ENCODE data around the gene RAB3A. TPM values are rescaled to one million over a fixed set of nuclear protein-coding genes. Genes with fewer than 3 reads are reported as not detected.
A peak's percentile ranks its signal among the peaks of the same experiment; 100 is the strongest.
"Not testable (repeated sequence)": the region's sequence is repeated elsewhere in the genome, so short reads cannot be mapped to it uniquely, and the experiment has no call there.

The RAB3A gene
- total and polyA plus RNA-seq, 5 donors: 23.1 to 41.5 (median 29.1) TPM

DNA sequence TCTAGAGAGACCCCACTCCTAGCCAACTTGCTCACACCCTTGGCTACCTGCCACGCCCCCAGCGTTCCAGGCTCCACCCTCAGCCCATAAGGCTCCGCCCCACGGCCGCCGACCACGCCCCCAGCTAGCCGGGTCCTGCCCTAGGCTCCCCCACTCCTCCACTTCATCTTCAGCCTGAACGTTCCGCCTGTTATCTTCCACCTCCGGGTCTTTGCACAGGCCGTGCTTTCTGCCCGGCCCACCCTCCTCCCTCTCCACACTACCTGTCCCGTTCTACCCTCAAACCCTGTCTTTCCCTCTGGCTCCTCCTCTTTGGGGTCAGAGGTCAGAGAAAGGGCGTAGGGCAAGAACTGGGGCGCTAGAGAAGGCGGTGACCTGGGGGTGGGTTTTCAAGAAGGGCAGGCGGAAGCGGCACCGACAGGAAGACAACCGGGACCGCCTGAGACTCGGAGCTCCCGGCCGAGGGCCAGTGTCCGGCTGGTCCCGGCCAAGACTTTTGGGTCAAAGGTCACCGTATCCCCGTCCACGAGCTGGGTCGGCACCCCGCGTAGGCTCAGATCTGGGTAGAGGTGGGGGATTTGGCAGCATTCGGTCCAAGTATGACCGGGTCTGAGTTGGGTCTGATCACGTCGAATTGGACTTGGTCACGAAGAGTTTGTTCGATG is 20.1 kb upstream of the RAB3A start:
- Histone ChIP-seq H3K4me3 (ENCODE audit: low read length) (peak overlapping the region; percentile 7), H3K27ac (ENCODE audit: low read length) (peak overlapping the region; percentile 14), H3K4me1 (ENCODE audit: control insufficient read depth, insufficient read depth, low read length) (peaks cover 5% of the 10 kb centered on the region), H3K9me3 (ENCODE audit: control insufficient read depth, low read length) (no peaks in the 10 kb centered on the region), H3K27me3 (ENCODE audit: control insufficient read depth, insufficient read depth) (no peaks in the 10 kb centered on the region)
- 5% methylated on average over 39 of the region's 39 CpGs for WGBS
- peak; percentile 14 to 63 for ATAC-seq
- DNase-seq: peak; percentile 59 to 84 (median 81)
- intact Hi-C loops (cut with DNase I): no loop called here

DNA sequence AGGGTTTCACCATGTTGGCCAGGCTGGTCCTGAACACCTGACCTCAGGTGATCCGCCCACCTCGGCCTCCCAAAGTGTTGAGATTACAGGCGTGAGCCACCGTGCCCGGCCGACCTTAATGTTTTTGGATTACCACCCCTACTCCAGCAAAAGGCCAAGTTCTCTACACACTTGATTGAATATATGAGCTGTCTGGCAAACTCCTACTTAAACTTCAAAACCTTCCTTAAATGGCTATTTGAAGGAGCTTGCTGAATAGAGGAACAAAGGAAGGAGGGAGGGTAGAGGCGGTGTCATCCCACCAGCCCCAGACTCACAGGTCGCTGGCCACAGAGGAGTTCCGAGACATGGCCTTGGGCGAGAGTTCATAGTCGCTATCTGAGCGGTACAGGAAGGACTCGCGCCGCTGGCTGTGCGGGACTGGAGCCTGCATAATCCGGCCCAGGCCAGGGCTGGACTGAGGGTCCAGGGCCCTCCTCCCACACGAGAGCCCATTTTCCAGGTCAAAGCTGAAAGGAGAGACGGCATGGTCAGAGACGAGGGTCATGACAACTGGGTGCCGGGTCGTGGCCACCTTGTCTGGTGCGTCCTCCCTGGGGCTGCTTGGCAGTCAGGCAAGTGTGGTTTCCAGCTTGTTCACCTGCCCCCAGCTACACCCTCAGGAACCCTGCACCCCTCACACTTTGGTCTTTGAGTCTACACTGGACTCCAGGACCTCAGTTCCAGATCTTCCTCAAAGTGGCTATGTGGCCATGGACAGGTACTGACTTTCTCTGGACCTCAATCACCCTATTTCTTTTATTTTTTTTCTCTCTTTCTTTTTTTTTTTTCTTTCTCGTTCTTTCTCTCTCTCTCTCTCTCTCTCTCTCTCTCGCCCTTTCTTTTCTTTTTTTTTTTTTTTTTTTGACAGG is 18.2 kb upstream of the RAB3A start:
- WGBS: 85% methylated on average over 25 of the region's 25 CpGs
- no peaks in the 10 kb centered on the region for H3K9me3 ChIP-seq (ENCODE audit: control insufficient read depth, low read length)
- H3K4me1 ChIP-seq (ENCODE audit: control insufficient read depth, insufficient read depth, low read length): peaks cover 5% of the 10 kb centered on the region
- no peak overlapping the region for H3K27ac ChIP-seq (ENCODE audit: low read length)
- H3K27me3 ChIP-seq (ENCODE audit: control insufficient read depth, insufficient read depth): no peaks in the 10 kb centered on the region
- intact Hi-C loops (cut with DNase I): no loop called here
- no peak for ATAC-seq
- DNase-seq: no peak
- H3K4me3 ChIP-seq (ENCODE audit: low read length): no peak overlapping the region

DNA sequence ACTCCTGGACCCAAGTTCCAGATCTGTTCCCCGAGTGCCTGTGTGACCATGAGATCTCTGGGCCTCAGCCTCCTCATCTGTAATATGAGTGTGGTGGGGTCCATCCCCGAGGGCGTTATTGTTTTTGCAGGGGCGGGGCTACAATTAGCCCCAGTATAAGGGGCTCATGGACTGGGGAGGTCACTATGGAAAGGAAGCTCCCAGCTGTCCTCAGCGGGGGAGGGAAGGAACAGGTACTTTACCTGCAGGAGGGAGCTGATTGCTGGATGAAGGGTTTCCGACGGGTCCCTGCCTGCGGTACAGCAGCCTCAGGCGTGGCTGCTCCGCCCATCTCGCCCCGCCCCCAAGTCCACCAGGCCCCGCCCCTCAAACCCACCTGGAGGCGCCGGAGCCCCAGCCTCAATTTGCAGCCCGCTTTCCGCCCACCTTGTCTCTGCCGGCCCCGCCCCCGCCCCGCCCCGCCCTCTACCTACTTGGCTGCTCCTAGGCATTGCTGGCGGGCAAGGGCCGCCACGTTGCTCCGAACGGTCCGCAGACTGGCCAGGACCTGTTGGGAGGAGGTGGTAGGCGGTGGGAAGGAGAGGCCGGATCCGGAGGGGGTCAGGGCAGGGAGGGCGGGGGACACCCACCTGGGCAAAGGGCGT is 16.9 kb upstream of the RAB3A start:
- intact Hi-C loops (cut with DNase I): no loop called here
- WGBS: 10% methylated on average over 33 of the region's 33 CpGs
- Histone ChIP-seq H3K9me3 (ENCODE audit: control insufficient read depth, low read length) (no peaks in the 10 kb centered on the region), H3K4me3 (ENCODE audit: low read length) (no peak overlapping the region), H3K27ac (ENCODE audit: low read length) (no peak overlapping the region), H3K27me3 (ENCODE audit: control insufficient read depth, insufficient read depth) (no peaks in the 10 kb centered on the region), H3K4me1 (ENCODE audit: control insufficient read depth, insufficient read depth, low read length) (peaks cover 5% of the 10 kb centered on the region)
- ATAC-seq (no peak), DNase-seq (peak in 1 of 3 donors; percentile 29)

GRCh38 chr19:18219911-18220631 is 16.2 kb upstream of the RAB3A start:
- intact Hi-C loops (cut with DNase I): loop anchor here in 1 of 4 donors (10.0 kb wide), 1 partner anchor 185 kb away; no protein-coding TSS in a partner anchor
- Histone ChIP-seq H3K4me3 (ENCODE audit: low read length) (no peak overlapping the region), H3K4me1 (ENCODE audit: control insufficient read depth, insufficient read depth, low read length) (peaks cover 3% of the 10 kb centered on the region), H3K27ac (ENCODE audit: low read length) (no peak overlapping the region), H3K9me3 (ENCODE audit: control insufficient read depth, low read length) (no peaks in the 10 kb centered on the region), H3K27me3 (ENCODE audit: control insufficient read depth, insufficient read depth) (no peaks in the 10 kb centered on the region)
- 65% methylated on average over 28 of the region's 28 CpGs for WGBS
- ATAC-seq (no peak), DNase-seq (peak in 1 of 3 donors; percentile 34)

- DNase-seq: no peak
- H3K4me1 ChIP-seq (ENCODE audit: control insufficient read depth, insufficient read depth, low read length): no peaks in the 10 kb centered on the region
- no peaks in the 10 kb centered on the region for H3K27me3 ChIP-seq (ENCODE audit: control insufficient read depth, insufficient read depth)
- no peak overlapping the region for H3K27ac ChIP-seq (ENCODE audit: low read length)
- intact Hi-C loops (cut with DNase I): loop anchor here in 1 of 4 donors (10.0 kb wide), 1 partner anchor 186 kb away; no protein-coding TSS in a partner anchor
- no peaks in the 10 kb centered on the region for H3K9me3 ChIP-seq (ENCODE audit: control insufficient read depth, low read length)
- no peak for ATAC-seq
- no peak overlapping the region for H3K4me3 ChIP-seq (ENCODE audit: low read length)
- WGBS: 92% methylated on average over 3 of the region's 3 CpGs
These were observed 14.8 kb upstream of the RAB3A start for GRCh38 chr19:18218600-18218999.

GRCh38 chr19:18218159-18218558 is 14.3 kb upstream of the RAB3A start:
- intact Hi-C loops (cut with DNase I): loop anchor here in 1 of 4 donors (10.0 kb wide), 1 partner anchor 187 kb away; no protein-coding TSS in a partner anchor
- WGBS: 84% methylated on average over 17 of the region's 17 CpGs
- ATAC-seq: peak in 1 of 2 donors; percentile 15

DNA sequence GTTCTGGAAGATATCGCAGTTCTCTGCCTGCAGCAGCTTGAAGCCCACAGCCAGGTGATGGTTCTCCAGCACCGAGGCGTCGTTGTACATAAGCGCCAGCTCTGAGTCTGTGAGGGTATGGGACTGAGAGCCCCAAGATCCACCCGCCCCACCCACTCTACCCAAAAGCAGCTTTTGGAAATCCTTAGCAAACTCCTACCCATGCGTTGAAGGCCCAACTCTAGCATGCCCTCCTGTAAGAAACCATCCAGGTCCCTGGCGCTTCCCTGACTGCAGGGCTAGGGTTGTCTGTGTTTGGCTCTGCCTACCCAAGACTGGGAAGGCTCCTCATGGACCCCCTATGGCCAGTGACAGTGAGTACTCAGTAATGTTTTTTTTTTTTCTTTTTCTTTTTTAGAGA is 12.9 kb upstream of the RAB3A start:
- DNase-seq (no peak), ATAC-seq (no peak)
- intact Hi-C loops (cut with DNase I): loop anchor here in 1 of 4 donors (10.0 kb wide), 1 partner anchor 188 kb away; no protein-coding TSS in a partner anchor
- no peaks in the 10 kb centered on the region for H3K27me3 ChIP-seq (ENCODE audit: control insufficient read depth, insufficient read depth)
- no peaks in the 10 kb centered on the region for H3K4me1 ChIP-seq (ENCODE audit: control insufficient read depth, insufficient read depth, low read length)
- no peak overlapping the region for H3K27ac ChIP-seq (ENCODE audit: low read length)
- 94% methylated on average over 8 of the region's 8 CpGs for WGBS
- no peaks in the 10 kb centered on the region for H3K9me3 ChIP-seq (ENCODE audit: control insufficient read depth, low read length)
- no peak overlapping the region for H3K4me3 ChIP-seq (ENCODE audit: low read length)

More at GRCh38 chr19:18218159-18218558, 14.3 kb upstream of the RAB3A start:
- no peak for DNase-seq
- Histone ChIP-seq H3K27ac (ENCODE audit: low read length) (no peak overlapping the region), H3K9me3 (ENCODE audit: control insufficient read depth, low read length) (no peaks in the 10 kb centered on the region), H3K4me3 (ENCODE audit: low read length) (no peak overlapping the region), H3K4me1 (ENCODE audit: control insufficient read depth, insufficient read depth, low read length) (no peaks in the 10 kb centered on the region), H3K27me3 (ENCODE audit: control insufficient read depth, insufficient read depth) (no peaks in the 10 kb centered on the region)

GRCh38 chr19:18214779-18215433 is 11.1 kb upstream of the RAB3A start:
- Histone ChIP-seq H3K9me3 (ENCODE audit: control insufficient read depth, low read length) (no peaks in the 10 kb centered on the region), H3K27ac (ENCODE audit: low read length) (no peak overlapping the region), H3K4me1 (ENCODE audit: control insufficient read depth, insufficient read depth, low read length) (no peaks in the 10 kb centered on the region), H3K27me3 (ENCODE audit: control insufficient read depth, insufficient read depth) (no peaks in the 10 kb centered on the region), H3K4me3 (ENCODE audit: low read length) (no peak overlapping the region)
- DNase-seq (no peak), ATAC-seq (no peak)
- 68% methylated on average over 7 of the region's 7 CpGs for WGBS
- intact Hi-C loops (cut with DNase I): loop anchor here in 2 of 4 donors (5.0 to 10.0 kb wide), 3 partner anchors 32 to 190 kb away; no protein-coding TSS in a partner anchor

- Histone ChIP-seq H3K27ac (ENCODE audit: low read length) (no peak overlapping the region), H3K27me3 (ENCODE audit: control insufficient read depth, insufficient read depth) (no peaks in the 10 kb centered on the region), H3K4me3 (ENCODE audit: low read length) (no peak overlapping the region), H3K4me1 (ENCODE audit: control insufficient read depth, insufficient read depth, low read length) (no peaks in the 10 kb centered on the region), H3K9me3 (ENCODE audit: control insufficient read depth, low read length) (no peaks in the 10 kb centered on the region)
- DNase-seq: peak in 1 of 3 donors; percentile 32
- intact Hi-C loops (cut with DNase I): loop anchor here in 2 of 4 donors (5.0 to 10.0 kb wide), 3 partner anchors 36 to 193 kb away; no protein-coding TSS in a partner anchor
- 84% methylated on average over 14 of the region's 14 CpGs for WGBS
- ATAC-seq: no peak
These were observed 7.8 kb upstream of the RAB3A start for GRCh38 chr19:18211683-18212082.

GRCh38 chr19:18209912-18210311 is 6.1 kb upstream of the RAB3A start:
- DNase-seq; H3K9me3 ChIP-seq (ENCODE audit: control insufficient read depth, low read length); H3K27me3 ChIP-seq (ENCODE audit: control insufficient read depth, insufficient read depth); H3K4me1 ChIP-seq (ENCODE audit: control insufficient read depth, insufficient read depth, low read length); H3K27ac ChIP-seq (ENCODE audit: low read length); H3K4me3 ChIP-seq (ENCODE audit: low read length); ATAC-seq: not testable (repeated sequence)
- 80% methylated on average over 5 of the region's 5 CpGs for WGBS
- intact Hi-C loops (cut with DNase I): loop anchor here (2.0 to 10.0 kb wide), 6 partner anchors 37 to 205 kb away; partner anchors contain the start of genes SSBP4 (in 2 of the 4) and LSM4 (in 1 of the 4)

All from right cardiac atrium (tissue), 5 donors.